Measurements from ENCODE around the gene LTBP3. TPM values are rescaled to one million over a fixed set of nuclear protein-coding genes. Genes with fewer than 3 reads are reported as not detected.

The LTBP3 gene
- total and polyA plus RNA-seq, 9 of the 15 experiments (the other 6 are each of a cell fraction or from before 2014, with no cell fraction given): 0.06 to 20.5 (median 4.8) TPM

DNA sequence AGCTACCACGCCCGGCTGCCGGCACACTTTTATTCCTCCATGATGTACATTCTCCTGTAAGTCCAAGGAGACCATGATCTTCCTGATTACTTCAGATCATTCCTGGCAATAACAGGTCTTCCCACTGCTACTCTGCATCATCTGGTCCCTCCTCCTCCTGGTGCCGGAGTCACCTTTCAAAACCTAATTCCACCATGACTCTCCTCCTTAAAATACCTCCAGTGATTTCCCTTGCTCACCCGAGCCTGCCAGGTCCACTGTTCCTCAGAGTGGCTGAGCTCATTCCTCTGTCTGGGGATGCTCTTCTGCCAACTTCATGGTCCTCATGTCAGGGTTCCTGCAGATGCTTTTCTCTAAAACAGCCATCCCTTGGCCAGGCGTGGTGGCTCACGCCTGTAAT lies 3.9 kb upstream of the LTBP3 start (continued):
- TF ChIP-seq NR2C2 (CRISPR knock-in tag; IDR thresholded peaks at IDR 0.05) (no peak), NR2C2 (tag; IDR thresholded peaks at IDR 0.05) (no peak), BRCA1 (IDR thresholded peaks at IDR 0.05) (no peak), BRCA1 (CRISPR knock-in tag; IDR thresholded peaks at IDR 0.05) (no peak), ZNF717 (CRISPR knock-in tag; IDR thresholded peaks at IDR 0.05) (no peak), PHTF2 (CRISPR knock-in tag; IDR thresholded peaks at IDR 0.05) (no peak), PHB2 (IDR thresholded peaks at IDR 0.05; ENCODE audit: low read depth) (no peak)

DNA sequence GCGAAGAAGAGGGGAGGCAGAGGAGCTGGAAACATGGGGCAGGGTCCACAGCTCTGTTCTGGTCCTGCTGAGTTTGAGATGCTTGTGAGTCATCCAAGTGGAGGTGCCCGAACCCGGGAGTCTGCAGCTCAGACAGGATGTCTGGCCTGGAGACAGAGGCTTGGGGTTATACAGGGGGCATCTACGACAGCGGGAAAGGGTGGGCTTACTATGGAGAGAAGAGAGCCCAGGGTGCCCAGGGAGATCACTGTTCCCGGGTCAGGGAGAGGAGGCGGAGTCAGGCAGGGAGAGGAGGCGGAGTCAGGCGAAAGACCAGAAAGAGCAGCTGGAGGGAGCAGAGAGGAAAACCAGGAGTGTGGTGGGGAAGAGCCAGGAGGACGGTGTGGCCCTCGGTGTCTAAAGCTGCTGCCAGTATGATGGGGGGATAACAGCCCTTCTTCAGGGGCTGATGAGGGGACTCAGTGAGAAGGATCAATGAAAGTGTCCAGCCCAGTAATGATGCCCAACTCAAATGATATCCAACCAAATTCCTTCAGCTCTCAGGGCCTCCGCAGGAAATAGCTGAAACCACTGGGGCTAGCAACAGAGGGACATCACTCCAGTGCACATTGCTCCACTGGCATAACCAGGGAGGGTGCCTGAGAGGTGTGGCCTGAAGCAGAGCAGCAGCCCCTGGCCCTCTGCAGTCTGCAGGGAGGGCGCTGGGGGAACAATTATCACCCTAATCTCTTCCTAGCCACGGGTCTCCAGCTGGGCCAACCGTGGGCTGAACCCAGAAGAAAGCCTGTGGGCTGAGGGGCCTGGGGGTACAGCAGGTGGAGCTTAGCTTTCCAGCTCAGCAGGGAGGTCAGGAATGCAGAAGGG lies 2.6 kb upstream of the LTBP3 start:
- ChIA-PET CTCF (ENCODE audit: low intra/inter-chr PET ratio) (no interaction called here), POLR2A (interaction anchor here (0.6 to 3.6 kb wide), 10 partner anchors 11 to 298 kb away, joined by 3 to 22 read pairs (median 4); partner anchors contain the start of genes FAM89B, MALAT1 and ZNRD2)
- Histone ChIP-seq H4K20me1 (replicated peaks; ENCODE audit: control insufficient read depth, insufficient read depth, low read length) (no peaks in the 10 kb centered on the region), H3K4me1 (replicated peaks in 1 of 2; ENCODE audit: control insufficient read depth in 2 of 2, insufficient read depth in 2 of 2, low read length in 2 of 2) (peaks cover 39 to 59% of the 10 kb centered on the region in 2 experiments), H3K9me1 (ENCODE audit: control insufficient read depth, insufficient read depth, low read length) (no peaks in the 10 kb centered on the region), H3K79me2 (ENCODE audit: control insufficient read depth, insufficient read depth, low read length) (no peaks in the 10 kb centered on the region), H3K36me3 (ENCODE audit: control insufficient read depth, insufficient read depth, low read length) (no peaks in the 10 kb centered on the region), H3K9me3 (replicated peaks; ENCODE audit: control insufficient read depth, insufficient read depth, low read depth, low read length) (no peaks in the 10 kb centered on the region), H3K9ac (ENCODE audit: insufficient read depth in 1 of 2, low read depth in 2 of 2, low read length in 2 of 2) (peak overlapping the region in 1 of 2 experiments; percentile 78; a peak in 2 of 4 replicates), H3K27ac (ENCODE audit: extremely low read depth, low read depth, low read length) (no peak overlapping the region), H3K4me2 (ENCODE audit: insufficient read depth, low read length) (peak overlapping the region; percentile 9; the same call in 1 of the 2 replicates), H3K4me3 (no peak overlapping the region), H2AFZ (ENCODE audit: low read depth, low read length) (peak overlapping the region; percentile 75), H3K27me3 (ENCODE audit: control insufficient read depth in 2 of 2, insufficient read depth in 2 of 2, low read length in 2 of 2) (no peaks in the 10 kb centered on the region)
- no TSS peak for BruUV-seq (replicated peaks)
- intact Hi-C loops (cut with micrococcal nuclease) (no loop called here), in situ Hi-C loops (cut with MboI) (no loop called here)
- ATAC-seq (no peak), FAIRE-seq (peak; percentile 23), DNase-seq (ENCODE audit: extremely low read depth in 1 of 4, low spot score in 3 of 4) (peak in 1 of 4 experiments; percentile 42)
- 16% methylated on average over 15 of the region's 15 CpGs for WGBS (ENCODE audit: insufficient coverage, low coverage, missing lambda C conversion rate)
- TF ChIP-seq ZNF76 (CRISPR knock-in tag; IDR thresholded peaks at IDR 0.05; ENCODE audit: borderline replicate concordance) (no peak), FOSL1 (tag; conservative IDR thresholded peaks at IDR 0.05) (0 out of 2 replicates have a peak, but pooled peaks have one; percentile 12), ZBTB7A (IDR thresholded peaks at IDR 0.05; ENCODE audit: borderline replicate concordance, control insufficient read depth, low read depth, low read length) (0 out of 2 replicates have a peak, but pooled peaks have one; percentile 25), MAX (CRISPR knock-in tag; IDR thresholded peaks at IDR 0.05) (0 out of 2 replicates have a peak, but pooled peaks have one; percentile 33)
- TF ChIP-seq, protein P1, sequence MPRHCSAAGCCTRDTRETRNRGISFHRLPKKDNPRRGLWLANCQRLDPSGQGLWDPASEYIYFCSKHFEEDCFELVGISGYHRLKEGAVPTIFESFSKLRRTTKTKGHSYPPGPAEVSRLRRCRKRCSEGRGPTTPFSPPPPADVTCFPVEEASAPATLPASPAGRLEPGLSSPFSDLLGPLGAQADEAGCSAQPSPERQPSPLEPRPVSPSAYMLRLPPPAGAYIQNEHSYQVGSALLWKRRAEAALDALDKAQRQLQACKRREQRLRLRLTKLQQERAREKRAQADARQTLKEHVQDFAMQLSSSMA (CRISPR knock-in tag; IDR thresholded peaks at IDR 0.05): no peak
- TF ChIP-seq, protein P2, sequence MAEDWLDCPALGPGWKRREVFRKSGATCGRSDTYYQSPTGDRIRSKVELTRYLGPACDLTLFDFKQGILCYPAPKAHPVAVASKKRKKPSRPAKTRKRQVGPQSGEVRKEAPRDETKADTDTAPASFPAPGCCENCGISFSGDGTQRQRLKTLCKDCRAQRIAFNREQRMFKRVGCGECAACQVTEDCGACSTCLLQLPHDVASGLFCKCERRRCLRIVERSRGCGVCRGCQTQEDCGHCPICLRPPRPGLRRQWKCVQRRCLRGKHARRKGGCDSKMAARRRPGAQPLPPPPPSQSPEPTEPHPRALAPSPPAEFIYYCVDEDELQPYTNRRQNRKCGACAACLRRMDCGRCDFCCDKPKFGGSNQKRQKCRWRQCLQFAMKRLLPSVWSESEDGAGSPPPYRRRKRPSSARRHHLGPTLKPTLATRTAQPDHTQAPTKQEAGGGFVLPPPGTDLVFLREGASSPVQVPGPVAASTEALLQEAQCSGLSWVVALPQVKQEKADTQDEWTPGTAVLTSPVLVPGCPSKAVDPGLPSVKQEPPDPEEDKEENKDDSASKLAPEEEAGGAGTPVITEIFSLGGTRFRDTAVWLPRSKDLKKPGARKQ (CRISPR knock-in tag; IDR thresholded peaks at IDR 0.05): no peak
- TF ChIP-seq, protein P3, sequence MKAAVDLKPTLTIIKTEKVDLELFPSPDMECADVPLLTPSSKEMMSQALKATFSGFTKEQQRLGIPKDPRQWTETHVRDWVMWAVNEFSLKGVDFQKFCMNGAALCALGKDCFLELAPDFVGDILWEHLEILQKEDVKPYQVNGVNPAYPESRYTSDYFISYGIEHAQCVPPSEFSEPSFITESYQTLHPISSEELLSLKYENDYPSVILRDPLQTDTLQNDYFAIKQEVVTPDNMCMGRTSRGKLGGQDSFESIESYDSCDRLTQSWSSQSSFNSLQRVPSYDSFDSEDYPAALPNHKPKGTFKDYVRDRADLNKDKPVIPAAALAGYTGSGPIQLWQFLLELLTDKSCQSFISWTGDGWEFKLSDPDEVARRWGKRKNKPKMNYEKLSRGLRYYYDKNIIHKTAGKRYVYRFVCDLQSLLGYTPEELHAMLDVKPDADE (conservative IDR thresholded peaks at IDR 0.05; ENCODE audit: control insufficient read depth, low read depth, low read length): 0 out of 2 replicates have a peak, but pooled peaks have one; percentile 20
- TF ChIP-seq, protein P4, sequence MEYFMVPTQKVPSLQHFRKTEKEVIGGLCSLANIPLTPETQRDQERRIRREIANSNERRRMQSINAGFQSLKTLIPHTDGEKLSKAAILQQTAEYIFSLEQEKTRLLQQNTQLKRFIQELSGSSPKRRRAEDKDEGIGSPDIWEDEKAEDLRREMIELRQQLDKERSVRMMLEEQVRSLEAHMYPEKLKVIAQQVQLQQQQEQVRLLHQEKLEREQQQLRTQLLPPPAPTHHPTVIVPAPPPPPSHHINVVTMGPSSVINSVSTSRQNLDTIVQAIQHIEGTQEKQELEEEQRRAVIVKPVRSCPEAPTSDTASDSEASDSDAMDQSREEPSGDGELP (CRISPR knock-in tag; IDR thresholded peaks at IDR 0.05; ENCODE audit: borderline replicate concordance): peak; percentile 61
